OCI-LY1 (cell line): ENCODE measurements around the gene HEPACAM.

Experiments used
- H2AFZ ChIP-seq: fragments of 200-600 bp; sonication (generic), shearing (Covaris generic); 2 replicates; pipeline ENCODE4 v1.6.0; 2014; ENCODE audit warnings: antibody characterized with exemption, mild to moderate bottlenecking, low read length
- H3F3A ChIP-seq: fragments of 200-600 bp; sonication (generic), shearing (Covaris generic); 2 replicates; pipeline ENCODE4 v1.6.0; 2014; ENCODE audit warnings: mild to moderate bottlenecking, antibody characterized with exemption, low read length, moderate library complexity; ENCODE audit not compliant: insufficient read depth
- H3K27ac ChIP-seq: fragments of 200-600 bp; sonication (generic); 2 replicates; pipeline ENCODE4 v1.5.1; 2014; ENCODE audit warnings: low read length, mixed run types, mild to moderate bottlenecking, low read depth; ENCODE audit not compliant: poor library complexity, severe bottlenecking
- H3K27me3 ChIP-seq: fragments of 200-600 bp; sonication (generic); 2 replicates; pipeline ENCODE4 v1.6.0; 2014; ENCODE audit warnings: antibody characterized with exemption, mild to moderate bottlenecking, low read length, moderate library complexity; ENCODE audit not compliant: insufficient read depth
- H3K36me3 ChIP-seq: fragments of 200-600 bp; sonication (generic); 2 replicates; pipeline ENCODE4 v1.6.1; 2014; ENCODE audit warnings: mild to moderate bottlenecking, antibody characterized with exemption, low read length, moderate library complexity, mixed read lengths; ENCODE audit not compliant: insufficient read depth
- H3K4me1 ChIP-seq: fragments of 200-600 bp; sonication (generic); 2 replicates; pipeline ENCODE4 v1.5.1; 2014; ENCODE audit warnings: mild to moderate bottlenecking, low read length, moderate library complexity; ENCODE audit not compliant: insufficient read depth, severe bottlenecking
- H3K4me2 ChIP-seq: fragments of 200-600 bp; sonication (generic), shearing (Covaris generic); 2 replicates; pipeline ENCODE4 v1.6.1; 2014; ENCODE audit warnings: low read length
- H3K4me3 ChIP-seq: fragments of 200-600 bp; sonication (generic); 2 replicates; pipeline ENCODE4 v1.5.1; 2014; ENCODE audit warnings: low read length, low read depth, mild to moderate bottlenecking, mixed read lengths; ENCODE audit not compliant: poor library complexity, severe bottlenecking
- H3K79me2 ChIP-seq: fragments of 200-600 bp; shearing (Covaris generic); 2 replicates; pipeline ENCODE4 v1.6.1; 2016; ENCODE audit warnings: mixed run types, low read length, mixed read lengths; ENCODE audit not compliant: insufficient read depth
- H3K9ac ChIP-seq: fragments of 200-600 bp; sonication (generic), shearing (Covaris generic); 2 replicates; pipeline ENCODE4 v1.6.1; 2014; ENCODE audit warnings: mild to moderate bottlenecking, low read length, mixed read lengths
- H3K9me2 ChIP-seq: fragments of 200-600 bp; sonication (generic), shearing (Covaris generic); 2 replicates; pipeline ENCODE4 v1.6.1; 2014; ENCODE audit warnings: low read depth, mild to moderate bottlenecking, low read length, mixed read lengths
- H3K9me3 ChIP-seq: fragments of 200-600 bp; shearing (Covaris generic); 2 replicates; pipeline ENCODE4 v1.6.1; 2014; ENCODE audit warnings: low read length, mixed read lengths
- H4K20me1 ChIP-seq: fragments of 200-600 bp; sonication (generic), shearing (Covaris generic); 2 replicates; pipeline ENCODE4 v1.6.0; 2016; ENCODE audit warnings: mild to moderate bottlenecking, low read length; ENCODE audit not compliant: insufficient read depth
- CTCF ChIP-seq: fragments of 200-600 bp; sonication (generic), shearing (Covaris generic); IDR thresholded peaks from 2 replicates; pipeline ENCODE4 v1.5.1; 2017; ENCODE audit warnings: mild to moderate bottlenecking, antibody characterized with exemption, low read length, moderate library complexity, mixed read lengths
- EZH2 ChIP-seq: fragments of 200-600 bp; sonication (generic), shearing (Covaris generic); IDR thresholded peaks from 2 replicates; pipeline ENCODE4 v1.8.0; 2017; ENCODE audit warnings: borderline replicate concordance, mixed run types, mild to moderate bottlenecking, antibody characterized with exemption, low read length, moderate library complexity, mixed read lengths

HEPACAM gene

GRCh38 chr11:124915541-124916369, 20.1 kb downstream of the HEPACAM start:
- TF ChIP-seq EZH2 = no peak
- TF ChIP-seq CTCF = no peak
- no peaks in the 10 kb centered on the region for H3K4me1 ChIP-seq
- no peaks in the 10 kb centered on the region for H3K27me3 ChIP-seq
- H3K36me3 ChIP-seq = no peaks in the 10 kb centered on the region
- no peaks in the 10 kb centered on the region for H3F3A ChIP-seq
- H3K27ac ChIP-seq = no peak overlapping the region
- H3K79me2 ChIP-seq = no peaks in the 10 kb centered on the region
- H3K9me2 ChIP-seq = no peaks in the 10 kb centered on the region
- H3K9ac ChIP-seq = no peak overlapping the region
- H3K4me2 ChIP-seq = no peak overlapping the region
- H2AFZ ChIP-seq = no peak overlapping the region
- no peaks in the 10 kb centered on the region for H3K9me3 ChIP-seq
- no peaks in the 10 kb centered on the region for H4K20me1 ChIP-seq
- no peak overlapping the region for H3K4me3 ChIP-seq

GRCh38 chr11:124902616-124903015, 33.2 kb downstream of the HEPACAM start:
- no peaks in the 10 kb centered on the region for H3K27me3 ChIP-seq

DNA sequence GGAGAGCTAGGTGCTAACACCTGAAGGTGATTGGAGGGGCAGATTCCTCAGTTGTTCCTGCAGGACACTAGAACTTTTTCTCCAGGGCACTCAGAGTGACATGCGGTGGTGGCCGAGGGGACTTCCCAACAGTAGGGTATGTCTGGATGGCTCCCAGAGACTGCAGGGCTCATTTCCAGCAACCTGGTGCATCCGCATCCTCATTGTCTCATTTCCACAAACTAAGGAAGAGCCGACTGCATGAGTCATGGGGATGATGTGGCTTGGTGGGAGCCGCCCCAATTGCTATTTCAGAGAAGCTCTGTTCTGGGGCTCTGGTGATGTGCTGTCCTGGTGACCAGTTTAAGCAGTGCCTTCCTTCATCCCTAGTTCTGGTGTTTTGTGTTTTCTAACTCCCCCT, 35.4 kb downstream of the HEPACAM start:
- no peaks in the 10 kb centered on the region for H3K9me3 ChIP-seq
- no peak overlapping the region for H3K9ac ChIP-seq
- H3K9me2 ChIP-seq = no peaks in the 10 kb centered on the region
- H3K27ac ChIP-seq = no peak overlapping the region
- no peak overlapping the region for H2AFZ ChIP-seq
- no peaks in the 10 kb centered on the region for H3K27me3 ChIP-seq
- H3K4me3 ChIP-seq = no peak overlapping the region
- H3F3A ChIP-seq = no peaks in the 10 kb centered on the region
- no peaks in the 10 kb centered on the region for H3K36me3 ChIP-seq
- H4K20me1 ChIP-seq = no peaks in the 10 kb centered on the region
- TF ChIP-seq CTCF = no peak
- no peak for TF ChIP-seq EZH2
- no peaks in the 10 kb centered on the region for H3K79me2 ChIP-seq
- H3K4me2 ChIP-seq = no peak overlapping the region
- H3K4me1 ChIP-seq = no peaks in the 10 kb centered on the region

More at GRCh38 chr11:124902616-124903015, 33.2 kb downstream of the HEPACAM start:
- Histone ChIP-seq H3K4me2 (no peak overlapping the region), H3K36me3 (no peaks in the 10 kb centered on the region), H3K79me2 (no peaks in the 10 kb centered on the region), H4K20me1 (no peaks in the 10 kb centered on the region), H3K4me1 (no peaks in the 10 kb centered on the region), H3K9me3 (no peaks in the 10 kb centered on the region), H2AFZ (no peak overlapping the region), H3K9me2 (no peaks in the 10 kb centered on the region), H3K9ac (no peak overlapping the region), H3K4me3 (no peak overlapping the region), H3K27ac (no peak overlapping the region), H3F3A (no peaks in the 10 kb centered on the region)
- TF ChIP-seq CTCF = no peak
